Measurements from ENCODE around the gene SELENOF. TPM values are rescaled to one million over a fixed set of nuclear protein-coding genes. Genes with fewer than 3 reads are reported as not detected.
"Not testable (repeated sequence)": the region's sequence is repeated elsewhere in the genome, so short reads cannot be mapped to it uniquely, and the experiment has no call there.

SELENOF gene
- total RNA-seq, 2 donors from 2014 or later: 137 to 175 TPM

GRCh38 chr1:86905875-86906274 lies 8.1 kb downstream of the SELENOF start:
- H3K4me3 ChIP-seq: no peak overlapping the region
- H3K4me1 ChIP-seq (replicated peaks): no peaks in the 10 kb centered on the region
- H3K9me3 ChIP-seq: no peaks in the 10 kb centered on the region
- no peaks in the 10 kb centered on the region for H3K27me3 ChIP-seq (replicated peaks; ENCODE audit: insufficient read depth)
- DNase-seq (ENCODE audit: low spot score): no peak
- WGBS: 0% methylated on average over 1 of the region's 1 CpG
- intact Hi-C loops (cut with DNase I): no loop called here
- no peak for TF ChIP-seq POLR2AphosphoS5 (IDR thresholded peaks at IDR 0.05)
- TF ChIP-seq POLR2A (IDR thresholded peaks at IDR 0.05): no peak
- TF ChIP-seq, protein P1, sequence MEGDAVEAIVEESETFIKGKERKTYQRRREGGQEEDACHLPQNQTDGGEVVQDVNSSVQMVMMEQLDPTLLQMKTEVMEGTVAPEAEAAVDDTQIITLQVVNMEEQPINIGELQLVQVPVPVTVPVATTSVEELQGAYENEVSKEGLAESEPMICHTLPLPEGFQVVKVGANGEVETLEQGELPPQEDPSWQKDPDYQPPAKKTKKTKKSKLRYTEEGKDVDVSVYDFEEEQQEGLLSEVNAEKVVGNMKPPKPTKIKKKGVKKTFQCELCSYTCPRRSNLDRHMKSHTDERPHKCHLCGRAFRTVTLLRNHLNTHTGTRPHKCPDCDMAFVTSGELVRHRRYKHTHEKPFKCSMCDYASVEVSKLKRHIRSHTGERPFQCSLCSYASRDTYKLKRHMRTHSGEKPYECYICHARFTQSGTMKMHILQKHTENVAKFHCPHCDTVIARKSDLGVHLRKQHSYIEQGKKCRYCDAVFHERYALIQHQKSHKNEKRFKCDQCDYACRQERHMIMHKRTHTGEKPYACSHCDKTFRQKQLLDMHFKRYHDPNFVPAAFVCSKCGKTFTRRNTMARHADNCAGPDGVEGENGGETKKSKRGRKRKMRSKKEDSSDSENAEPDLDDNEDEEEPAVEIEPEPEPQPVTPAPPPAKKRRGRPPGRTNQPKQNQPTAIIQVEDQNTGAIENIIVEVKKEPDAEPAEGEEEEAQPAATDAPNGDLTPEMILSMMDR (IDR thresholded peaks at IDR 0.05): no peak
- no peak overlapping the region for H3K27ac ChIP-seq
- H3K36me3 ChIP-seq: no peaks in the 10 kb centered on the region

DNA sequence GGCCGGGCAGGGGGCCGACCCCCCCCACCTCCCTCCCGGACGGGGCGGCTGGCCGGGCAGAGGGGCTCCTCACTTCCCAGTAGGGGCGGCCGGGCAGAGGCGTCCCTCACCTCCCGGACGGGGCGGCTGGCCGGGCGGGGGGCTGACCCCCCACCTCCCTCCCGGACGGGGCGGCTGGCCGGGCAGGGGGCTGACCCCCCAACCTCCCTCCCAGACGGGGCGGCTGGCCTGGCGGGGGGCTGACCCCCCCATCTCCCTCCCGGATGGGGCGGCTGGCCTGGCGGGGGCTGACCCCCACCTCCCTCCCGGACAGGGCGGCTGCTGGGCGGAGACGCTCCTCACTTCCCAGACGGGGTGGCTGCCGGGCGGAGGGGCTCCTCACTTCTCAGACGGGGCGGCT lies 14.5 kb downstream of the SELENOF start:
- H3K27me3 ChIP-seq (replicated peaks; ENCODE audit: insufficient read depth); intact Hi-C loops (cut with DNase I); DNase-seq (ENCODE audit: low spot score); H3K27ac ChIP-seq; H3K9me3 ChIP-seq; H3K4me3 ChIP-seq; H3K36me3 ChIP-seq; H3K4me1 ChIP-seq (replicated peaks): not testable (repeated sequence)
- WGBS: no CpG with 5 or more reads among the region's 33 CpGs

DNA sequence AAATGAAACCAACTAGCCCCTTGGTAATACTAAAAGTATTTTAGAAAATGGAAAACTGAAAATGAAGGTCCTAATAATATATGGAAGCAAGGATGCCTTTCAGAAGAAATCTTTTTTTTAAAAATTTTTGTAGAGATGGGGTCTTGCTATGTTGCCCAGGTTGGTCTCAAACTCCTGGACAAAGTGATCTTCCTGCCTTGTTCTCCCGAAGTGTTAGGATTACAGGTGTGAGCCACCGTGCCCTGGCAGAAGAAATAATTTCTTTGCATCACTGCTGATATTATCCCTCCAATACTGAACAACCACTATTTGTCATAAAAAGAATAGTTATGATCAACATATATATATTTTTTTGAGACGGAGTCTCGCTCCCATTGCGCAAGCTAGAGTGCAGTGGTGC lies 25.6 kb downstream of the SELENOF start:
- intact Hi-C loops (cut with DNase I): no loop called here
- H3K27ac ChIP-seq: no peak overlapping the region

GRCh38 chr1:86887479-86888162 lies 26.3 kb downstream of the SELENOF start:
- TF ChIP-seq, protein P1 (IDR thresholded peaks at IDR 0.05): no peak
- no peak for TF ChIP-seq POLR2A (IDR thresholded peaks at IDR 0.05)
- no peak for TF ChIP-seq POLR2AphosphoS5 (IDR thresholded peaks at IDR 0.05)
- WGBS: 95% methylated on average over 5 of the region's 5 CpGs

More for the DNA sequence above, 25.6 kb downstream of the SELENOF start:
- no peaks in the 10 kb centered on the region for H3K9me3 ChIP-seq
- H3K4me3 ChIP-seq: no peak overlapping the region
- no peaks in the 10 kb centered on the region for H3K27me3 ChIP-seq (replicated peaks; ENCODE audit: insufficient read depth)
- no peak for DNase-seq (ENCODE audit: low spot score)
- WGBS: over 99% methylated on average over 5 of the region's 5 CpGs
- no peak for TF ChIP-seq POLR2A (IDR thresholded peaks at IDR 0.05)
- TF ChIP-seq POLR2AphosphoS5 (IDR thresholded peaks at IDR 0.05): no peak
- no peaks in the 10 kb centered on the region for H3K4me1 ChIP-seq (replicated peaks)
- no peaks in the 10 kb centered on the region for H3K36me3 ChIP-seq

GRCh38 chr1:86875722-86876121 lies 38.2 kb downstream of the SELENOF start:
- intact Hi-C loops (cut with DNase I): no loop called here
- Histone ChIP-seq H3K27me3 (replicated peaks; ENCODE audit: insufficient read depth) (no peaks in the 10 kb centered on the region), H3K9me3 (no peaks in the 10 kb centered on the region), H3K27ac (no peak overlapping the region), H3K4me1 (replicated peaks) (no peaks in the 10 kb centered on the region), H3K4me3 (no peak overlapping the region), H3K36me3 (no peaks in the 10 kb centered on the region)
- 91% methylated on average over 1 of the region's 1 CpG for WGBS
- no peak for DNase-seq (ENCODE audit: low spot score)
- TF ChIP-seq, protein P1 (IDR thresholded peaks at IDR 0.05): no peak
- TF ChIP-seq POLR2AphosphoS5 (IDR thresholded peaks at IDR 0.05) (no peak), POLR2A (IDR thresholded peaks at IDR 0.05) (no peak)

More at GRCh38 chr1:86887479-86888162, 26.3 kb downstream of the SELENOF start:
- Histone ChIP-seq H3K36me3 (no peaks in the 10 kb centered on the region), H3K27ac (no peak overlapping the region), H3K27me3 (replicated peaks; ENCODE audit: insufficient read depth) (no peaks in the 10 kb centered on the region), H3K4me1 (replicated peaks) (no peaks in the 10 kb centered on the region), H3K9me3 (no peaks in the 10 kb centered on the region), H3K4me3 (no peak overlapping the region)
- DNase-seq (ENCODE audit: low spot score): no peak
- intact Hi-C loops (cut with DNase I): no loop called here

DNA sequence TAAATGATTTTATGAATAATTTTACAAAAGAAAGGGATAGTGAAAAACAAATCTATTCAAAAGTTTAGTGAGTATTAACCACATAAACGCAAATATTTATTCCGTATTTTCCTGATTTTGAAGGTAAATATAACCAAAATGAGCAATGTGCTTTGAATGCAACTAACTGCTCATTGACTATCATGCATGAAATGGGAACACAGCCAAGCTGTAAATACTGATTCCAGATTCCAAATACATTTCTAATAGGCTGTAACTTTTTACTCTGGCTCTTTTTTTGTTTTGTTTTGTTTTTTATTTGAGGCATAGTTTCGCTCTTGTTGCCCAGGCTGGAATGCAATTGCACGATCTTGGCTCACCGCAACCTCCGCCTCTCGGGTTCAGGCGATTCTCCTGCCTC lies 41.8 kb downstream of the SELENOF start:
- no peak overlapping the region for H3K4me3 ChIP-seq
- WGBS: 89% methylated on average over 8 of the region's 8 CpGs
- H3K27ac ChIP-seq: no peak overlapping the region
- intact Hi-C loops (cut with DNase I): no loop called here
- no peaks in the 10 kb centered on the region for H3K27me3 ChIP-seq (replicated peaks; ENCODE audit: insufficient read depth)
- H3K9me3 ChIP-seq: no peaks in the 10 kb centered on the region
- TF ChIP-seq POLR2AphosphoS5 (IDR thresholded peaks at IDR 0.05) (no peak), POLR2A (IDR thresholded peaks at IDR 0.05) (no peak)
- TF ChIP-seq, protein P1 (IDR thresholded peaks at IDR 0.05): no peak
- H3K4me1 ChIP-seq (replicated peaks): no peaks in the 10 kb centered on the region
- no peak for DNase-seq (ENCODE audit: low spot score)
- no peaks in the 10 kb centered on the region for H3K36me3 ChIP-seq
